HG03432 (cell line): ENCODE results near the gene KRTAP19-1.
"Not testable (repeated sequence)": the region's sequence is repeated elsewhere in the genome, so short reads cannot be mapped to it uniquely, and the experiment has no call there.

Experiments
- ATAC-seq: cut with Tn5 transposase; IDR thresholded peaks from one replicate; pipeline ENCODE4 v1.9.1; 2021; ENCODE audit warnings: mild to moderate bottlenecking, moderate library complexity; ENCODE audit not compliant: unreplicated experiment

KRTAP19-1 gene

DNA sequence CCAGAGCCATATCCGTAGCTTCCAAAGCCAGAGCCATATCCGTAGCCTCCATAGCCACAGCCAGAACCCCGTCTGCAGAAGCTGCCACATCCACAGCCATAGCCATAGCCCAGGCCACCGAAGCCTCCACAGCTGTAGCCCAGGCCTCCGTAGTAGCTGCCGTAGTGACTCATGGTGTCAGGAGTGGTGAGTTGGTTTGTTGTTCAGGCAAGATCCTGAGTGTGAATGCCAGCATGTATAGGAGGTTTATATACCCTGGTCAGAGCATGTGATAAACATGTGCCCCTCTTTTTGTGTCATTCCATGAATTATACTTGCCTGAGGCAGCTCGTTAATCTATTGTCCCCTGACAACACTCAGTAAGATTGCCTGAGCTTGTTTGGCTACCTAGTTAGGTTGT is at the start of gene KRTAP19-1:
KRTAP19-1 (minus strand) TSS at position 223 of the 400 bp plus-strand sequence; CDS start at position 173, 50 bp downstream.
- ATAC-seq, result no peak

DNA sequence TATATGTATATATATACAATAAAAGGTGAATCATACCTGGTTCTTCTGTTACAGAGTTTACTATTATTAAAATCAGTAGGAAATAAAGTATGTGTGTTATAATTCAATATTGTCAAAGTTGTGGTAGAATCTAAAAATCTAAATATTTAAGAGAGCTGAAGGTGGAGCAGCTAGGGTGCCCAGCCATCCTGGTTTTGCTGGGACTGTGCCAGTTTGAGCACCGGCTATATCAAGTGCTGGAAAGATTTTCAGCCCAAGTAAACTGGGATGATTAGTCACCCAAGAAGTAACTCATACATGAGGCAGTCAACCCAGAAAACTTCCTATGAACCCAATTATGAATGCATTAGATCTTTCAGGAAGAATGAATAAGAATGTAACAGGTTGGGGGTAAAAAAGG is 38.7 kb upstream of the KRTAP19-1 start:
- ATAC-seq, result no peak

DNA sequence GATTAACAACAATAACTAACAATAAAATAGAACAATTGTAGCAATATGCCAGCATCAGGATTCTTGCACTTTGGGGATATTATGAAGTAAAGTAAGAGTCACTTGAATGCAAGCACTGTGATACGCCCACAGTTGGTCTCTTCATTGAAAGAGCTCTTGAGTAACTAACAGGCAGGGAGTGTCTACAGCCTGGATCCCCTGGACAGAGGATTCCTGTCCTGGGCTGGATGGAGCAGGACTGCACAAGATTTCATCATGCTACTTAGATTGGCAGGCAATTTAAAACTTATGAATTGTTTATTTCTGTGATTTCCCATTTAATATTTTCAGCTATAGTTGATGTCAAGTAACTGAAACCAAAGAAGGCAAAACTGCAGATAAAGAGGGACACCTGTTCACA is 35.5 kb upstream of the KRTAP19-1 start:
- no peak for ATAC-seq

DNA sequence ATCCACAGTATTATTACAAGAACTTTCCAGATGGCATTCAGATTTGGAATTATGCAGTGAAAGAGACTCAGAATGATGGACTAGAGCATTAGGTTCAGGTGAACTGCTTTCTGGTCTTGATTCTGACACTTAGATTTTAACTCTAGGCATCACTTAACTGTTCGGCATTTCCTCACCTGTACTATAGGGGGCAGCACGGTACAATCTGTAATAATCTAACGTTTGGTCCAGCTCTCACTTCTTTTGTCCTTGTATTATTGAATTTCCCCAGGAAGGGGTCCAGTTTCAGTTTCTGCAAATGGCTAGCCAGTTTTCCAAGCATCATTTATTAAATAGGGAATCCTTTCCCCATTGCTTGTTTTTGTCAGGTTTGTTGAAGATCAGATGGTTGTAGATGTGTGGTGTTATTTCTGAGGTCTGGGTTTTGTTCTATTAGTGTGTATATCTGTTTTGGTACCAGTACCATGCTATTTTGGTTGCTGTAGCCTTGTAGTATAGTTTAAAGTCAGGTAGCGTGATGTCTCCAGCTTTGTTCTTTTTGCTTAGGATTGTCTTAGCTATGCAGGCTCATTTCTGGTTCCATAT is 25.5 kb upstream of the KRTAP19-1 start:
- not testable (repeated sequence) for ATAC-seq

DNA sequence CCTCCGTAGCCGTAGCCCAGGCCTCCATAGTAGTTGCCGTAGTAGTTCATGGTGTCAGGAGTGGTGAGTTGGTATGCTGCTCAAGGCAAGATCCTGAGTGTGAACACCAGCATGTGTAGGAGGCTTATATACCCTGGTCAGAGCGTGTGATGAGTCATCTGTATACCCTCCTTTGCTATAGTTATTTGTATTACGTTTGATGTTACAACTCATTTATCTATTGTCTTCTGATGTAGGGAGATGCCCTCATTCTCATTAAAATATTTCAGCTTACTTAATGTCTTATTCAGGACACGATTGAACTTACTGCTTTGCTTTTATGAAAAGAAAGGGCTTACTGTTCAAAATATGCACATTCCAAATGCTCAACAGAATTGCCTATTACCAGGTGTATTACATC is 21.9 kb upstream of the KRTAP19-1 start, which contains the start of gene KRTAP19-5:
KRTAP19-5 (minus strand) TSS at position 101 of the 400 bp plus-strand sequence; CDS start at position 50, 51 bp downstream.
- ATAC-seq, result no peak

DNA sequence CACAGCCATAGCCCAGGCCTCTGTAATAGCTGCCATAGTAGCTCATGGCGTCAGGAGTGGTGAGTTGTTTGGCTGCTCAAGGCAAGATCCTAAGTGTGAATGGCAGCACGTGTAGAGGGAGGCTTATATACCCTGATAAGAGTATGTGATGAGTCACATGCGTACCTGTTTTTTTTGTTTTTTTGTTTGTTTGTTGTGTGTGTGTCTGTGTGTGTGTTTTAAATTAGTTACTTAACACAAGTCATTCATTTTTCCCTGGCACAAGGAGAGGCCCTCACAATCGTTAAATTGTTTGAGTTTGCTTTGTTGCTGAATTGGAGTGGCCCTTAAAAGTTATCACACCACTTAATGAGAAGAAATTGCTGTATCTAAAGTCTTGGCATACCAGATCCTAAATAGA is 16.9 kb upstream of the KRTAP19-1 start, which contains the start of gene KRTAP19-4:
KRTAP19-4 (minus strand) TSS at position 101 of the 400 bp plus-strand sequence; CDS start at position 46, 55 bp downstream.
- ATAC-seq, result no peak

DNA sequence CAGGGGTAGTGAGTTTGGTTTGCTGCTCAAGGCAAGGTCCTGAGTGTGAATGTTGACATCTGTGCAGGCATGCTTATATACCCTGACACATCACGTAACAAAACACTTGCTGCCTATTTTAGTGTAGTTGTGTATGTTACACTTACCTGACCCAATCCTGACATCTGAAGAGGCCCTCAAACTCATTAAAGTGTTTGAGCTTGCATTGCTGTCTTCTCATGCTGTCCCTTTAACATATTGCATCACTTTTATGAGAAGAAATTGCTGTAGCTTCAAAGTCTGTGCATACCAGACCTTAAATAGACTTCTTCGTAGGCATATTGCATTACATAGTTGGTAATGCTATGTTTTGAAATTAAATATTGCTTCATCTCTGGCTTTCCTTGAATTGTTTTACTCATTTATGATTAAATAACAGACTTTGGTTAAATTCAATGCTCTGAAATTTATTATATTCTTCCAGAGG is 11.8 kb upstream of the KRTAP19-1 start, which contains the start of gene KRTAP19-3:
KRTAP19-3 (minus strand) TSS at position 51 of the 466 bp plus-strand sequence. CDS start 56 bp downstream, outside the sequence.
- no peak for ATAC-seq

DNA sequence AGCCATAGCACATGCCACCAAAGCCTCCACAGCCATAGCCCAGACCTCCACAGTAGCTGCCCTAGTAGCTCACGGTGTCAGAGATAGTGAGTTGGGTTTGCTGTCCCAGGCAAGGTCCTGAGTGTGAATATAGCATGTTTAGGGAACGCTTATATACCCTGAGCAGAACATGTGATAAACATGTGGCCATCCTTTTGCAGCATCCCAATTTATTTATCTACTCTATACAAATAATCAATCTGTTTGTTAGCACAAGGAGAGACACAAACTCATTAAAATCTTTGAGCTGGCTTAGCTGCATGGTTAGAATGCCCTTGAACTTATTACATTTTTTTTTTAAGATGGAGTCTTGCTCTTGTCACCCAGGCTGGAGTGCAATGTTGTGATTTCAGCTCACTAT is 7.2 kb upstream of the KRTAP19-1 start, which contains the start of gene KRTAP19-2:
KRTAP19-2 (minus strand) TSS at position 101 of the 400 bp plus-strand sequence; CDS start at position 13, 88 bp downstream.
- no peak for ATAC-seq

DNA sequence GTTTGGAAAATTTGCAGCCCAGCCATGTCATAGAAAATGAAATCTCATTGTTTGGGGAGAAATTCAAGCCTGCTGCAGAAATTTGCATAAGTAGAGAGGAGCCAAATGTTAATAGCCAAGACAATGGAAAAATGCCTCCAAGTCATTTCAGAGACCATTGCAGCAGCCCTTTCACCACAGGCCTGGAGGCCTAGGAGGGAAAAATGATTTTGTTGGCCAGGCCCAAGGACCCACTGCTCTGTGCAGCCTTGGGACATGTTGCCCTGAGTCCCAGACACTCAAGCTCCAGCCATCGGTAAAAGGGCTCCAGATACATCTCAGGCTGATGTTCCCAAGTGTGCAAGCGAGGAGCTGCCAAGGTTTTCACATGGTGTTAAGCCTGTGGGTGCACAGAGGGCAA is 6.0 kb upstream of the KRTAP19-1 start:
- ATAC-seq, result no peak

DNA sequence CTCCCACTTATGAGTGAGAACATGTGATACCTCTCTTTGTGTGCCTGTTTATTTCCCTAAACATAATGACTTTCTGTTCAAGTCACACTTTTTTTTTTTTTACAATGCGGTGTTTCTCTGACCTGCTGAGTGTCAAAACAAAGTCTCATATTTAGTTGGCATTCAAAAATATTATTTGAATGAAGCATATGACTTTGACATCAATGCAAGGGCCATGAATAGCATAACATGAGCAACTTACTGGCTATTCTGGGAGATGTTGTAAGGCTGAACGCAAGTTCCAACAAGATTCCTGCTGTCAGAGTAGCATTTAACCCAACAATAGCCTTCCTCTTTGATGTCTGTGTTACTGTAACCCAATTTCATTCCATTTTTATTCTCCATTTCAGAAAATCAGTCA is 2.0 kb upstream of the KRTAP19-1 start:
- ATAC-seq, result no peak

DNA sequence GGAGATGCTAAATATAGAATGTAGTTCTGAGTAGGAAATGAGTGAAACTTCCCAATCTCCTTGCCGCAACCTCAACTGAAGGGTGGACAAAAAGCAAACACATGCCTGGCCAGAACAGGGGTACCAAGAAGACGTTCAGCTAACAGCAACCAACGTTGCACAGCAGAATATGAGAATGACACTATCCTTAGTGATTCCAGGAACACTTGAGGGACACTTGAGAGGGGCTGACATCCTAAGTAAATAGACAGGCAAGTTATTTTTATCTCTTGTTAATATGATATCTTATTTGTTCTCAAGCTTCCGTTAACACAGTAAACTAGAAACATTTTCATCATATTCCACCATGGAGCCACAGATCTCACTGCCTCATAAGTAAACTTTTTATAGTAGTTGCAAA is 908 bp downstream of the KRTAP19-1 start:
- ATAC-seq, result no peak

DNA sequence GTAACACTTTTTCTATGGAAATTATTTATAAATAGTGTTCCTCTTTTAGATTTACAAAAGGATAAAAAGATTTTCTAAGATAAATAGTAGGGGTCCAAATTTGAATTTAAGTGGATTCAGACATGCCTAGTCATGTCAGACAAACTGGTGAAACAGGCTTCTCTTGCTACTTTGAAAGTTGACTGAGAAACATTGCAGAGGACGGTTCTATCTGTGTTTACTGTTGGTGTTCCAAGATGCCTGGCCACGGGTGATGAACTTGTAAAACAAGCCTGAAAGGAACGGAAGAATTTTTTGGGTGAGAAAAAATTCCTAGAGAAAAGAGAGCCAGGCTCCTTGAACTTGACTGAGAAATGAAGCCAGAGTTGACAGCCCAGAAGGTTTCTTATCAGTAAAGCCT is 2.2 kb downstream of the KRTAP19-1 start:
- no peak for ATAC-seq

DNA sequence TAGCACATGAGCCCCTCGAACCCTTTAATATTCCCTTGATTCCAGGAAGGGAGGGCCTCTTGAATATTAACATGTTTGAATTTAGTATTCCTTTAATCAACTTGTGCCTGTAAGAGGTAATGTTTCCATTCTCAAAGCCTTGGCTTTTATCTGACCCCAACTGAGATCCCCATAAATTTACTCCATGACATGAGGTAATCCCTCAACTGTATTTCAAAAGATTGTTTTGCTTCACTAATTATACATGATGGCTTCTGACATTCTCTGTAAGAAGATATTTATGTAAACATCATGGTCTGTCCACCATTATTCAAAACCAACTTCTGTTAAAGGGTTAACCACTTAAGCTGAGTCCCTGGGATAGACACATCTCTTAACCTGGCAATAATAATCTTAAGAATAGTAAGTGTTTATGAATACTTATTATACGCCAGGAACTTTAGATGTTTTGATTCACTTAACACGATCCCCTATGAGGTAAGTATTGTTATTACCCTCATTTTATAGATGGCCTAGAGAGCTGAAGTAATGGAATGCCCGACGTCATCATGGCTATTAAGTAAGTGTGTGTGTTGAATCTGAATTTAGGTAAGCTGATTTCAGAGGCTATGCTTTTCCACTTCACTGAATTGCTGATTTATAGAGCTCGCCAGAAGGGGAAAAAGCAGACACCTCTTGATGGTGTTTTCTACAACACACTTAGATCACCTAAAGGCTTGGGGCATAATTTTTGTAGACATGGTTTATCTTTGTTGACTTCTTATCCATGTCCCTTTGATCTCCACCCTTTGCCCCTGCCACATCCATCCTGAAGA is 11.1 kb downstream of the KRTAP19-1 start:
- no peak for ATAC-seq

DNA sequence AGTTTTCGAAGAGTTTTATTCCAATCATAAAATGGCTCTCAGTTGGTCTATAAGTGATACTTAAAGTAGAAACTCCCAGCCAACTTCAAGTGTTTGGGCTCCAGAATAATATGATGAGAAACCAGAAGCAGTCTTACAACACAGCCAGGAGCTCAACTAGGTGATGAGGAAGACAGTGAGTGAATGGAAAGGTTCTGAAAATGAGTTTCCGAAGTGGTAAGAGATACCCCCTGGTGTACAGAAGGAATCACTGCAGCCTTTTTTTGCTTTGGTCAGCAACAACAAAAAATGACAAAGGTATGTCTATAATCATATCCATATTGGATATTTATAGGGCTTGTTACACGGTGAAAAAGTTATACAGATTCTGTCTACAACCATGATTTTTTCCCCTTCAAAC is 16.5 kb downstream of the KRTAP19-1 start:
- ATAC-seq, result no peak

DNA sequence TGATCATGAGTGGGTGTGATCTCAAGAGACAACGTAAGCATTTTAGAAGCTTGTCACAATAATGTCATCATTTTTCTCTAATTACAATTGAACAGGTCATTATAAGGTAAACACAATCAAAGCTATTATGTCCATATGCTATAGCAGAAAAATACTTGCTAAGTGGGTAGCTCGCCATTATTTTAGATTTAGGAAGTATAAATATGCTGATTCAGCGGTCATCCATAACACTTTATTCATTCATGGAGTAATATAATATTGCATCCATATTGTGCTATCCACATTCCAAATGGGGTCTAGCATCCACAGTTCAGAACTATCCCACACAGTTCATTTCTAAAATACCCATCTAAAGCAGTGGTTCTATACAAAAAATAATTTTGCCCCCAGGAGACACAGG is 31.7 kb downstream of the KRTAP19-1 start:
- ATAC-seq, result no peak

DNA sequence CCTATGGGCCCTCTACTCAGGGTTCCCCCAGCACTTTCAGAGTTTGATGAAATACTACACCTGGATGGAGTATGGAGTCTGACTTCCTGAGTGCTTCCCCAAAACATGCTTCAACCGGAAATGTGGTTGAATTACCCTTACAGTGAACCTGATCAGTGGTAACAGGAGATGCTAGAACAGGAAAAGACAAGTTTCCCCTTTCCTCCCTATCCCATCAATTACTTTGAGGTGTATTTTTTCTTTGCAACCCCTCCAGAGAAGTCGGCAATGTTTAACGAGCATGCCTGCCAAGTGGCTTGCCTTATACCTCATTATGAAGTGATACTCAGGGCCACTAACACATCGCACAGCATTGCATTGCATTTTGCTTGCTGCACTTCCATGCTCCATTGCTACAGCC is 33.1 kb downstream of the KRTAP19-1 start:
- no peak for ATAC-seq

DNA sequence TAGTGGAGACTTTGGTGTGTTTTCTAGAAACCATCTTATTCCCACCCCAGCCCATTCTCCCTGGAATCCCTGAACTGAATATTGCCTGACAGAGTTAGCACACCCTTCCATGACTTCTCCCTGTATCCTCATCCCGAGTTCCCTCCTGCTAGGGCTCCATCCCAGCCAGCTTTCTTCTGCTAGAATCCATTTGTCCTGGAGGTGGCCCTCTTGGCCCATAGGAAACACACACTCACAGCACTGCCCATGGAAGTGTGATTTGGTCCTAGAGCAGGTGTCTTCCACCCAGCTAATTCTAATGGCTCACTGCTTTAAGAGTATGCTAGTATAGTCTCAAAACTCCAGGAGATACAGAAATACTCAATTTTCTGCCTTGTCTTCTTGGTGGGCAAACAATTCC is 36.0 kb downstream of the KRTAP19-1 start:
- ATAC-seq, result no peak

DNA sequence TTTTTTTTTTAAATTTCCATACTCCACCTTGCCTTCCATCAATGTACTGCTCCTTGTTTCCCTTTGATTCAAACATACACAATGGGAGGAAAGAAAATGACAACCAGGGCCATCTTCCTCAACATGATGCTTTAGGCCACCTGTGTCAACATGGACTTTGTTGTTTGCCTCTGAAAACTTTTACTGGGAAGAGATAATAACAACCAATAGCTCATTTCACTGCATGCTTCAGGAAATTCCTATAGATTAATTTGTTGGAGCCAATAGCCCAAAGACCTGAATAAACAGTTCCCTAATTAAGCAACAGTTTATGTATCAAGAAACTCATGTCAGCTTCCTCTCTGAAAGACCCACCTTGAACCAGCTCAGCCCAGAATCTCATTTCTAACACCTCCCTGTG is 36.9 kb downstream of the KRTAP19-1 start:
- ATAC-seq, result no peak

DNA sequence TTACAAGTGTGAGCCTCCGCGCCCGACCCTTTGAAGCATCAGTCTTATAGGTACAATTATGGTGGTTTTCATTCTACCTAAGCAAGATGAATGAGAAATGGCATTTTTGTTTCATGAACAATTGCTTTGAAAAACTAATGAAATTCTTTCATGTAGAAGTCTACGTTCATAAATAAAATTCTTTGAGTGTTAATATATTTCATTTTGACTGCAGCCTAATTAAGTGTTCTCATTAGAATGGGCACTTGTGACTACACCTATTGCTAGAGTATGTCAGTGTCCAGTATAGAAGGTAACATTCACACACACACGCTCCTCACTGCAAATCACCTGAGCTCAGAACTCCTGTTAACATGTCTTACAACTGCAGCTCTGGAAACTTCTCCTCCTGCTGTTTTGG is 40.2 kb downstream of the KRTAP19-1 start, which contains the start of gene KRTAP15-1:
KRTAP15-1 (plus strand) TSS at position 301 of the 400 bp plus-strand sequence; CDS start at position 354, 53 bp downstream.
- ATAC-seq, result no peak

DNA sequence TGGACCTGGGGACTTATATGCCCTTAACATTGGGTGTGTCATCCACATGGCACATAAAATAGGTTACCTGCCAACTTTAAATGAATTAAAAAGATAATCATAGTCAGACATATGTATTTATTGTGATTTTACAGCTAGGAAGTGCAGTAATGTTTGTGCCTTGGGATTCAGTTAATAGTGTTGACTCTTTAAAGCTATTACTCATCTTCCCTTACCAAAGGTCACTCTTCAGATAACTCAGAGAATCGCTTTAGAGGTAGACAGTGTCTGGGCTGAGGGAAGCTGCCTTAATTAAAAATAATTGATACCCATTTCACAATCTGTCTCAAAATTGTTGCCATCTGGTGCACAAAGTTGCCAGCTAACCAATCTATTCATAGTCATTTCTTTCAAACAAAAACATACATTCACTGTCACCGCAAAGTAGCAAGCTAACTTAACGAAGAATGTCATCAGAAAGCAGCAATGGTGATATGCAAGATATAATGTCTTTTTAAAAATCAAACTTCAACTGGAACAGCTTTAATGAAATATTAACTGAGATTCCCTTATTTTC is 43.1 kb downstream of the KRTAP19-1 start:
- ATAC-seq, result no peak

DNA sequence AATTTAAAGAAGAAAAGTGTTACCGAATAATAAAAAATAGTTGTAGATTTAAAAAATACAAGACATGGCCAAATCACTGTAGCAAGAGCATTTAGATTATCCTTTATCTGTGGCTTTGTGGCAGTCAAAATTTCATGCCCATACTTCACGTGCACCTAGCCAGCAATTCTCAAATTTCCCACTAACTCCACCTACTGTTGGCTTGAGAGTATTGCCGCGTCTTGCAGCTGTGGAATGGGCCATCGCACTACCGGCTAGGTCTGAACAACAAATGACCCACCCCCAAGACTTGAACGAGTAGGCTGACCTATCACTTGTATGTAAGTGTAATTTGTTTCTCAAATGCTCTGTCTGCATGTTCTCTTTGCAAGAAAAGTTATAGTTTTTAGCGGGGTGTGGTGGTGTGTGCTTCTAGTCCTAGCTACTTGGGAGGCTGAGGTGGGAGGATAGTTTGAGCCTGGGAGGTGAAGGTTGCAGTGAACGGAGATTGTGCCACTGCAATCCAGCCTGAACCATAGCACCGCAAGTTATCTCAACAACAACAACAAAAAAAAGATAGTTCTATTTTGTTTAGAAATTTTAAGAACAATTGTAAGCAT is 46.0 kb downstream of the KRTAP19-1 start:
- ATAC-seq, result peak; percentile 91
